SK-MEL-5 (cell line): ENCODE results near the gene RAB11A. TPM values are rescaled to one million over a fixed set of nuclear protein-coding genes. Genes with fewer than 3 reads are reported as not detected.
A peak's percentile ranks its signal among the peaks of the same experiment; 100 is the strongest.

Experiments used
- DNase-seq: peaks from one replicate; pipeline ENCODE4 v3.0.0-alpha.2; 2016; ENCODE audit warnings: low read depth, low spot score
- in situ Hi-C: cut with HindIII; loops from 2 replicates; pipeline ENCODE4 v1.10.0; 2016; ENCODE audit warnings: low sequenced_read_pairs, high pct_unique_total_duplicates, low pct_unique_long_range_greater_than_20kb
- total RNA-seq: library from RNA; depleted of rRNA; stranded (reverse); fragments of >200 nt; shearing (Covaris generic); gene quantifications from 2 replicates; pipeline ENCODE4 v1.2.3, GENCODE V29; 2014

RAB11A gene
- total RNA-seq, 1 experiment from 2014 or later: 283 TPM

DNA sequence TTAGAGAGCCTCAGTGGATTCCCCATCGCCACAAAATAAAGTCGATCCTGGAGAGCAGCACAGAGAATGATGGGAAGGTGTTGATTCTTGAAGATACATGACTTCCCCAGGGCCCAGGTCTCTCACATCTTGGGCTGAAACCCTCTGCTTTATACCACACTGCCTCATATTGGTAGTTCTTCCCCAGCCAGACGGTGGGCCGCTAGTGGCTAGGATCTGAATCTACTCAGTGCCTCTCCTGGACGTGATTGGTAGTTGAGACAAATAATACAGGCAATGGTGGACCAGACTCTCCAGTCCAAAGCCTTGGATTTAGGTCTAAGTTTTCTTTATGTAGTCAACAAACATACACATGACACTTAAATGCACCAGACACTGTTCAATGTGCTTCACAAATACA lies 49.7 kb downstream of the RAB11A start:
- no peak for DNase-seq
- in situ Hi-C loops: no loop called here

DNA sequence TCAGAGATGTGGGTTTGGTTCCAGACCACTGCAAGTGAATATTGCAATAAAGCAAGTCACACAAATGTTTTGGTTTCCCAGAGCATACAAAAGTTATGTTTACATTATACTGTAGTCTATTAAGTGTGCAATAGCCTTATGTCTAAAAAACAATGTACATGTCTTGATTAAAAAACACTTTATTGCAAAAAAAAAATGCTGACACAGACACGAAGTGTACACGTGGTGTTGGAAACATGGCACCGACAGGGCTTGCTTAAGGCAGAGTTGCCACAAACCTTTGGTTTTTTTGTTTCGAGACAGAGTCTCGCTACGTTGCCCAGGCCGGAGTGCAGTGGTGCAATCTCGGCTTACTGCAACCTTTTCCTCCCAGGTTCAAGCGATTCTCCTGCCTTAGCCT lies 50.1 kb downstream of the RAB11A start:
- in situ Hi-C loops: no loop called here
- no peak for DNase-seq

DNA sequence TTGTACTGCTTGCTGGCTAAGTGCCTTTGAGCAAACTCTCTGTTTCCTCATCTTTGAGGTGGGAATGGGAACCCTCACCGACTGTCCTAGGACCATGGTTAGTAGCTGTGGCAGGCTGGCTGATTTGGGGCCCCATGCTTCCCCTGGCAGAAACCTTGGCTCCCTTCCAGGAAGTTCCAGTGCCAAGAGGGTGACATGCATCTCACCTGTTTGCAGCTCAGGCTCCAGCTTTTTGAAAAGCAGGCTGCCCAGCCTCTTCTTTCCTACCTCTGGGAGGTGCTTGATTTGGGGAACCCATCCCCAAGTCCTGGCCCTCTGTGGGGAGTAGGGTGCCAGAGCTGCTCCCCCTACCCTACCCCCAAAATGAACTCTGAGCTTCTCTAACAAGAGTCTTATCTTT lies 50.8 kb downstream of the RAB11A start:
- DNase-seq: no peak
- in situ Hi-C loops: no loop called here

DNA sequence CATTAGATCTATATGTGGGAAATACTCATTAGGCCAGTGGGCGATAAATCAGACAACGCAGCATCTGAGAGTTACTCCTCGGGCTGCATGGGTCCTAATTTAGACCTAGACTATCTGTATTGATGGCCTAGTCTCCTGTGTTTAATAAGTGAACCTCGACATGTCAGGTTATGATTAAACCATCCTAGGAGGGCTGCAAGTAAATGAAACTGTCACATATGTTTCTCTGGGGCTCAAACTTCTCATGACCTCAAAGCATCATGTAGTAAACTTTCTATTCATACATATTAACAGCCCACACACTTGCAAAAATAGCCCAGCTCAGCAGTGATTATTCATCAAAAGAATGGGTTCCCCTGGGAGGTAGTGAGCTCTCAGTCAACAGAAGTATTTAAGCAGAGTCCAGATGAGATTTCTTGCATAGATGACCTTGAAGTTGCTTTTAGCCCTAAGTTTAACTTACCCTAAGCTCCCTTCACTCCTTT lies 51.6 kb downstream of the RAB11A start:
- DNase-seq: no peak
- in situ Hi-C loops: no loop called here

DNA sequence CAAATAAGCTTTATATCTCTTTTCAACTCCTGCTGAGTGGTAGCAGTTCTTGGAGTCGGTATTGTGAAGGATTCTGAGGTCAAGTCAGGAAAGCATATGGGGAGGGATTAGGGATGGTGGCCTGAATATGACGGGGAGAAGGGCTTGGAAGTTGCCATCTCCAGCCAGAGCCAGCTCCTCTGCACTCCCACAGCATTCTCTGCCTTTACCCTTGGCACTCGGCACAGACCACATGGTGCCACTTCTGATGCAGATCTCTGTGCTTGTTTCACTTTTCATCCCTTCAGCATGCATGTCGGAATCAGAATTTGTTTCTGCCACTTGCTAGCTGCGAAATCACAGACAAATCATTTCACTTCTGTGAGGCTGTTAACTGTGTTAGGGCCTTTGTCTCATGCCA lies 52.5 kb downstream of the RAB11A start:
- in situ Hi-C loops: no loop called here
- no peak for DNase-seq

DNA sequence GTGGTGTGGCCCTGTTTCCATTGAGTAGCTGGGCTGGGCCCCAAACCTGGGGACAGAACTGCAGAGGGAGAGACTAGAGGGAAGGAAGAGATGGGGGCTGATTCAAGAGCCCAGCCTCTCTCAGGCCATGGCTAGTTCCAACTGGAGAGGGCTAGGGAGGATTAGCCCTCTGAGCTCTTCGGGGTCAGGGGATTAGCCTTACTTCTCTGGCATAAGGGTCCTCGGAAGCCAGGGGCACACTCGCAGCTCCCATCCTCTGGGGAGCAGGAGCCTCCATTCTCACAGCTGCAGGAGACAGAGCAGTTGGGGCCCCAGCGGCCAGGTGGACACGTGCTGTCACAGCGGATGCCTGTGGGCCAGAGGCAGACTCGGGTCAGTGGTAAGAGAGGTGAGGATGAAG lies 53.3 kb downstream of the RAB11A start:
- no peak for DNase-seq
- in situ Hi-C loops: no loop called here

DNA sequence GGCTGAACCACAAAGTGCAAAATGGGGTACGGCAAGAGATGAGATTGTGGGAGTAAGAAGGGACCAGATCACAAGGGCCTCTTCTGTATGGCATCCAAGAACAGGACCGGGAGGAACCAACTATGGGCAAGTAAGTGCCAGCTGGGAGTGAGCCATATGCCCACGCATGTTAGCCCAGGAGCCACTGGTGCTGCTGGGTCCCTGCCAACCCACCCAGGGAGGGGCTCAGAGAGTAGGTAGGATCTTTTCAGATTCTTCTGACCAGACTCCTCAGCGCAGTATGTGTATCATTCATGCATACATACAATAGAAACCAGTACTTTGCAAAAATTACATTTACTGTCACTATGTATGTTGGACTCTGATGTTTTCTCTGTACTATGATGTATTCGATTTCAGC lies 54.0 kb downstream of the RAB11A start:
- in situ Hi-C loops: no loop called here
- DNase-seq: no peak

DNA sequence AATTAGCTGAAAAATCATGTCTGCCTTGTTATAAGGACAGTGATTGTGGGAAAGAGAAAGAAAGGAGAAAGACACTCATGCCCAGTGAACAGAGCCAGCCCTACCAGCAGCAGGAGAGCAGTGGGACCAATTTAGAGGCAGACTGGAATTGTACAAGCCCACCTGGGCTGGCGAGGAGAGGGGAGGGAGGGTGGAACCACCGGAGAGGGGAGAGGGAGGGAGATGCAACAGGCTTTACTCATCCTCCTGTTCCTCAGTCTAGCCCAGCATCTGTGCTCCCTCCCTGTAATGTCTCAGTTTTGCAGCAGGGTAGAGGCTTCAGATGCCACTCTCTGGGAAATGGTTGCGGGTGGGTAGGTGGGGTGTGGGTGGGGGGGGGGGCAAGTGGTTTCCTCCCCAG lies 54.7 kb downstream of the RAB11A start:
- in situ Hi-C loops: no loop called here
- no peak for DNase-seq

DNA sequence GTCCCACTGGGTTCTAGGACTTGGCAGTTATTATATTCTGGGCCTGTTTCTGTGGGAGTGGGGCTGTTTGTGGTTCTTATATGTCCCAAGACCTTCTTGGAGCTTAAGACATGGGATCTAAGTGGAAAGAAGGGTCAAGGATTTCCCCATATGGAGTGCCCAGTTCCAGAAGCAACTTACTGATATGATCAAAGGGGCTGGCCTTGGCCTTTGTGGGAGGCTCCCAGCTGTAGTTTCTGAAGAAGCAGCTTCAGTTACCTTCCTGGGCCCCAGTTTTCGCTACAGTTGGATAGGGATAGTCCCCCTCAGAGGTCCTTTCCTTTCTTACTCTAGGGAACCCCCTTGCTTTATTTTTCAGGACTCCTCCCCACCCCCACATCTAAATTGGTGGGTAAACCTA lies 56.0 kb downstream of the RAB11A start:
- no peak for DNase-seq
- in situ Hi-C loops: no loop called here

DNA sequence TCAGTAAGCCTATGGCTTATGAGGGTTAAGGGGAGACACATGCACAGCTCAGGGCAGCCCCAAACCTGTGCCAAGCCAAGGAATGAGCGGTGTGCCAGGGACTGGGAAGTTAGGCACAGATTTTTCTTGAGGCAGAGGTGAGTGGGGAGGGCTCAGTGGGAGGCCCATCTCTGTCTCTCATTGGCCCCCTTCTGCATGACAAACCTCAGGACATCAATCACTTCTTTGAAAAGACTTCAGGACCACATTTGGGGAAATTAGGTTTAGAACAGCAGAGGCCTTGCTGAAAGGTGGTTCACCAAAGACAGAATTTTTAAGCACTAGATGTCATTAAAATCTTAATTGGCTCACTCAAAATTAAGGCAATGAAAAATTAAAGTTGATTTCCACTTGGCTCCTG lies 57.2 kb downstream of the RAB11A start:
- in situ Hi-C loops: no loop called here

DNA sequence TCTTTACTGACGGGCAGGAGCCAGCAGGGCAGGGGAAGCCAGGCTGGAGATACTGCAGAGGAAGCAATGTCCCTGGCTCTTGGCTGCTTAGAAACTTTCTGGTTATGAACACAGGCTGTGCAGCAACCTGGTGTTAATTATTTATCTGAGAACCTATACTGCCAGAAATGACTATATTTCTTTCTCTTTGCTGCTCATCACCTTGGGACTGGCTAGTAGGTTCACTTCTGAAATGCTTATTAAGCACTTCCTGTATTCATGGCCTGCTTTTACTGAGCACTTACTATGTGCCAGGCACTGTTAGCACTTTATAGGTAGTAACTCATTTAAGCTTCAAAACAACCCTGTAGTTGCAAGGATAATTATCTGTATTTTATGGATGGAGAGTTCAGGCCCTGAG lies 57.6 kb downstream of the RAB11A start:
- no peak for DNase-seq
- in situ Hi-C loops: no loop called here

More for the DNA sequence above, 57.2 kb downstream of the RAB11A start:
- DNase-seq: no peak

DNA sequence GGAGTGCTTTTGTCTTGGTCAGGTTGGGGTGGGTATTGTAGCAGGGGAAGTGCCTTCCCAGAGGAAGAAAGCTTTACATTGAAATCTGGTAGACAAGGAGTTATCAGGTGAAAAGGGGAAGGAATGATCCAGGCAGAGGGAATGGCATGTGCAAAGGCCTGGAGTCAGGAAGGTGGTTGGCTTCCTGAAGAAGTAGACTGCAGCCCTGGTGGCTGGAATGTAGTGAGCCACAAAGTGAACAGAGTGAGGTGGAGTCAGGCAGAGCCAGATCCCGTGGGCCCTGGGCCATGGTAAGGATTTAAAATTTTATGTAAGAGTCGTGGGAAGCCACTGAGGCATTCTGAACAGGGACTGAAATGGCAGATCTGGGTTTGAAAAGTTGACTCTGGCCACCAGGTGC lies 58.3 kb downstream of the RAB11A start:
- in situ Hi-C loops: no loop called here
- DNase-seq: peak; percentile 19

DNA sequence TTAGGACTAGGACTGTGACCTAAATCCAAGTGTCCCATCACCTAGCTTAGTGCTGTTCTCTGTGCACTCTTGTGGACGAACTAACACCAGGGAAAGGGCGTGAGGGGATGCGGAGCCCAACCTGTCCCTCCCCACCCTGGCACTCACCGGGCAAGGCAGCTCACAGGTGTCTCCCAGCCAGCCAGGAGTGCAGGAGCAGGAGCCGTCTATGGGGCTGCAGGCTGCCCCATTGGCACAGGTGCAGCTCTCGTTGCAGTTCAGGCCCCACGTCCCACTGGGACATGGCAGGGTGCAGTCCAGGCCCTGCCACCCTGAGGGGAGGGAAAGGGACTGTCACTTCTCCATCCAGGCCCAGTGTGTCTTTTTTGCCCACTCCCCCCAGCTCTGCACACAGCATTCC lies 60.3 kb downstream of the RAB11A start:
- DNase-seq: no peak
- in situ Hi-C loops: no loop called here

DNA sequence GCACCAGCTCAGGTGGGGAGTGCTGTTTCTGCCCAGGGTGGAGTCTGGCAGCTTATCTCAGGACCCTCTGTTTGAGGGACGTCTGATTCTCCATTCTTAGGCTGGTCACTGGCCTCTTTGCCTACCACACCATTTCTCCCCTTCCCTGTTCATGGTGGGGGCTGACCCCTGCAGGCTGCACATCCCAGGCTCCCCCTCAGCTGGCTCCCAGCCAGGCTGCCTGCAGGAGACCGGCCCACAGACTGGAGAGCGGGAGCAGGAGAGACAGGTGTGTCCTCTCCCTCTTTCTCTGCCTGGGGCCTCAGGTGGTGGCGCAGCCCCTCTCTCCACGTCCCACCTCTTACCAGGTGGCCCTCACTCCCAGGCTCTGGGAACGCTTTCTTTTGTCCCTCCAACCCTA lies 60.8 kb downstream of the RAB11A start:
- in situ Hi-C loops: no loop called here
- no peak for DNase-seq

DNA sequence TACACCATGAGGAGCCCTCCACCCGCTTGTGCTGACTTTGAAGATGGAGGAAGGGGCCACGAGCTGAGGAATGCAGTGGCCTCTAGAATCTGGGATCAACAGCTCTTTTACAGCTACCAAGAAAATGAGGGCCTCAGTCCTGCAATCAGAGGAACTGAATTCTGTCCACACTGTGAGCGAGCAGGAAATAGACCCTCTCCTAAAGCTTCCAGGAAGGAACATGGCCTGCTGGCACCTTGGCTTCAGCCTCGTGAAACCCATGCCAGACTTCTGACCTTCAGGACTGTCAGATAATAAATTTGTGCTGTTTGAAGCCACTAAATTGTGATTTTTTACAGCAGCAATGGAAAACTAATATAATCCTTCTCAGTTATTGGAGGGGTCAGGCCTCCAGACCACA lies 61.9 kb downstream of the RAB11A start:
- no peak for DNase-seq
- in situ Hi-C loops: no loop called here

DNA sequence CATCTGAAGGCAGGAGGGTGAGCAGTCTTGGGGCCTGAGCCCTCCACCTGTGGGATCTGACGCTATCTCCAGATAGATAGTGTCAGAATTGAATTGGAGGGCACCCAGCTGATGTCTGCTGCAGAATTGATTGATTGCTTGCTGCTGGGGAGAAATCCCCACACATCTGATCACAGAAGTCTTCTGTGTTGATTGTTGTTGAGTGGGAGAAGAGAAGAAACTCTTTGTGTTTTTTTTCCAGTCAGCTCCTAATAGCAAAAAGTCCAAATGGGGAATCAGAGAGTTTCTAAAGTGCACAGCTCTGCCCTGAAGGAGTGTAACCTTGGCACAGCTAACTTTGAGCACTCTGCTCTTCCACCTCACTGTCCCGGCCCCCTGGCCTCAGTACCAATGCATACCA lies 66.1 kb downstream of the RAB11A start:
- in situ Hi-C loops: no loop called here

DNA sequence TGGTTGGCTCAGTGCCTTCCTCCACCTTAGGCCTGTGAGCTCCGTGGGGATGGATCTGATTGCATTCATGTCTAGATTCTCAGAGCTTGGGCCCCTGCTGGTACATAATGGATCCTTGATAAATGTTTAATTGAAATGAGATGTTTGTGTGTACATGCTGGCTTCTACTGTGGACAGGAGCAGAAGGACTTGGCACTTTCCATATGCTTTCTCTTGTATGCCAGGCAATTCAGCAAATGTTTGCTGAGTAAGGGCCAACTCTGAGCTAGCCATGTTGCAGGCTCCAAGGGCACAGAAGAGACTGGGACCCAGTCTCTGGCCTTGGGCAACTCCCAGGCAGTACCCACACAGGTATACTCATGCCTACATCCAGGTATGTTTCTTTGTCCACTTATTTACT lies 67.0 kb downstream of the RAB11A start:
- DNase-seq: no peak
- in situ Hi-C loops: no loop called here

More for the DNA sequence above, 66.1 kb downstream of the RAB11A start:
- DNase-seq: peak; percentile 40

DNA sequence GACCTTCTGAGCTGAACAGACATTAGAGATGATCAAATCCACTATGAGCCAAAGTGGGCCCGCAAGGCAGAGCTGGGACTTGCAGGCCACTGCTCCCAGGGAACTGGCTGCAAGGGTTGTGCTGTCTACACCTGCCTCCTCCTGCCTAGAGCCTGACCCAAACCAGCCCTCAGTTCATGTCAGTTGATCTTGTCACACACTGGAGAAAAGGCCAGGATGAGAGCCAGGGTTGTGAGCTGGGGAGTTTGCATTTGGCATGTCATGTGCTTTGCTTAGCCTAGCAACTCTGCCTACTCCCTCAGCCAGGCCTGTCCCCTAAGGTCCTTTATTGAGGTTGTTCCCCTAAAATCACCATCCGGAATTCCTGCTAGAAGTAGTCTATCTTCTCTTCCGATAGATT lies 67.8 kb downstream of the RAB11A start:
- no peak for DNase-seq
- in situ Hi-C loops: no loop called here

DNA sequence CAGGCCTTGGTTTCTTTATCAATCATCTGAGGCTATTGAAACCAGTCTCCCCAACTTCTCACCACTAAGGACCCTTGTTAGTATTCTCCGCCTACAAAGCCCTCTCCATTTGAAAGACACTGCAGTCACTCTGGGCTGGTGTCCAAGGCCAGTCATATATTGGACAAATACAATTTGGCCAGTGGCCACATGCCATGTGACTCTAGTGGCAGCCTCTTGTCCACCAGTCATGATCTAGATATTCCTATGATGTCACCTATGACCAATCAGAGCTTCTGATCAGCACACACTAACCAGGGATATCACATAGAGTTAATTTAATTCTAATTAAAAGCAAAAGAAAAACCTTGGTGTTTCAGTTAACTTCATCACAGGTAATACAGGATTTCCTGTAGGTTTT lies 68.2 kb downstream of the RAB11A start:
- DNase-seq: peak; percentile 14
- in situ Hi-C loops: no loop called here

DNA sequence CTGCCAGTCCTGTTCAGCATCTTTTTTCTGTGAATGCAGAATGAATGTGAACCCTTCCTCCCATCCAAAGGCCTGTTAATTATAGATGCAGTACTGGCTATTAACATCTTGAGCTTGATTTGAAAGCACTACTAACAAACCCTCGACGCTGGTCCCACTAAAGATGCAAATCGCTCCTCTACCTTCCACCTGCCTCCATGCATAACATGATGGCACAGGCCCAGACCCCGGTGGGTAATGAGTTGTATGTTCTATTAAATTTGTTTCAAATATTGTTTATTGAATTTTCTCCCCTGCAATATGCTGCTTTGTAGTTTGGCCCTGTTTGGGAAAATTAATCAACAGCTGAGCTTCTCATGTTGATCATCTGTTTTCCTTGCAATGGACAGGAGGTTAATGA lies 69.3 kb downstream of the RAB11A start:
- no peak for DNase-seq
- in situ Hi-C loops: no loop called here
